HUDEP-2 (cell line): ENCODE measurements around the gene CCR5AS.
A peak's percentile ranks its signal among the peaks of the same experiment; 100 is the strongest.

Source experiments
- DNase-seq, 76 experiments: peaks; one replicate each; lab custom pipeline; 2025; ENCODE audit not compliant: unreplicated experiment in 76 of 76; lab: John Stamatoyannopoulos, UW

CCR5AS gene

GRCh38 chr3:46429671-46430070, 22.8 kb upstream of the CCR5AS start:
- no peak for DNase-seq

GRCh38 chr3:46429250-46429649, 22.4 kb upstream of the CCR5AS start:
- no peak for DNase-seq

GRCh38 chr3:46427916-46428833, 21.3 kb upstream of the CCR5AS start:
- peak in 73 of 76 experiments; percentile 20 to 88 (median 60) for DNase-seq

- peak in 2 of 76 experiments; percentile 13 to 25 for DNase-seq
Observed at GRCh38 chr3:46427404-46427803, 20.5 kb upstream of the CCR5AS start.

- DNase-seq: peak in 30 of 76 experiments; percentile 2 to 49 (median 21)
Observed at GRCh38 chr3:46426476-46426875, 19.6 kb upstream of the CCR5AS start.

- DNase-seq: no peak
Observed at GRCh38 chr3:46423588-46423987, 16.7 kb upstream of the CCR5AS start.

GRCh38 chr3:46422617-46423016, 15.8 kb upstream of the CCR5AS start:
- DNase-seq: peak in 33 of 76 experiments; percentile 4 to 58 (median 28)

GRCh38 chr3:46420931-46421330, 14.1 kb upstream of the CCR5AS start:
- DNase-seq: no peak

- DNase-seq: no peak
Observed at GRCh38 chr3:46419816-46420215, 12.9 kb upstream of the CCR5AS start.

- no peak for DNase-seq
Observed at GRCh38 chr3:46417841-46418611, 11.2 kb upstream of the CCR5AS start.

GRCh38 chr3:46416811-46417510, 10.1 kb upstream of the CCR5AS start:
- no peak for DNase-seq

GRCh38 chr3:46416125-46416810, 9.4 kb upstream of the CCR5AS start:
- DNase-seq: no peak

GRCh38 chr3:46414739-46415138, 7.9 kb upstream of the CCR5AS start:
- no peak for DNase-seq

GRCh38 chr3:46413951-46414350, 7.1 kb upstream of the CCR5AS start:
- DNase-seq: no peak

GRCh38 chr3:46412786-46413298, 6.0 kb upstream of the CCR5AS start:
- no peak for DNase-seq

GRCh38 chr3:46411271-46411670, 4.4 kb upstream of the CCR5AS start:
- DNase-seq: no peak

GRCh38 chr3:46410669-46411068, 3.8 kb upstream of the CCR5AS start:
- no peak for DNase-seq

- DNase-seq: no peak
Observed at GRCh38 chr3:46409739-46410489, 3.0 kb upstream of the CCR5AS start.

GRCh38 chr3:46408853-46409252, 2.0 kb upstream of the CCR5AS start:
- DNase-seq: no peak
